Hypothalamus (tissue), 51 donors: ENCODE measurements around the gene NXPE3.

Experiments used
- DNase-seq, 51 donors: peaks; one replicate each; lab custom pipeline; 2025; lab: John Stamatoyannopoulos, UW

Gene NXPE3

DNA sequence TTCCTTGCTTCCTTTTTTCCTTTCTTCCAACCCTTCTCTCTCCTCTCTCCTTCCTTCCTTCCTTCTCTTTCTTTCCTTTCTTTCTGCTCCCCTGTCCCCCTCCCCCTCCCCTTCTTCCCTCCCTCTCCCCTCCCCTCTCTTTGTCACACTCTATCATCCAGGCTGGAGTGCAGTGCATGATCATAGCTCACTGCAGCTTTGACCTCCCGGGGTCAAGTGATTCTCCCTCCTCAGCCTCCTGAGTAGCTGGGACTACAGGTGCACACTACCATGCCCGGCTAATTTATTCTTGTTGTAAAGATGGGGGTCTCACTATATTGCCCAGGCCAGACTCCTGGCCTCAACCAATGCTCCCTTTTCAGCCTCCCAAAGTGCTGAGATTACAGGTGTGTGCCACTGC, 89.0 kb downstream of the NXPE3 start:
- DNase-seq, result no peak

DNA sequence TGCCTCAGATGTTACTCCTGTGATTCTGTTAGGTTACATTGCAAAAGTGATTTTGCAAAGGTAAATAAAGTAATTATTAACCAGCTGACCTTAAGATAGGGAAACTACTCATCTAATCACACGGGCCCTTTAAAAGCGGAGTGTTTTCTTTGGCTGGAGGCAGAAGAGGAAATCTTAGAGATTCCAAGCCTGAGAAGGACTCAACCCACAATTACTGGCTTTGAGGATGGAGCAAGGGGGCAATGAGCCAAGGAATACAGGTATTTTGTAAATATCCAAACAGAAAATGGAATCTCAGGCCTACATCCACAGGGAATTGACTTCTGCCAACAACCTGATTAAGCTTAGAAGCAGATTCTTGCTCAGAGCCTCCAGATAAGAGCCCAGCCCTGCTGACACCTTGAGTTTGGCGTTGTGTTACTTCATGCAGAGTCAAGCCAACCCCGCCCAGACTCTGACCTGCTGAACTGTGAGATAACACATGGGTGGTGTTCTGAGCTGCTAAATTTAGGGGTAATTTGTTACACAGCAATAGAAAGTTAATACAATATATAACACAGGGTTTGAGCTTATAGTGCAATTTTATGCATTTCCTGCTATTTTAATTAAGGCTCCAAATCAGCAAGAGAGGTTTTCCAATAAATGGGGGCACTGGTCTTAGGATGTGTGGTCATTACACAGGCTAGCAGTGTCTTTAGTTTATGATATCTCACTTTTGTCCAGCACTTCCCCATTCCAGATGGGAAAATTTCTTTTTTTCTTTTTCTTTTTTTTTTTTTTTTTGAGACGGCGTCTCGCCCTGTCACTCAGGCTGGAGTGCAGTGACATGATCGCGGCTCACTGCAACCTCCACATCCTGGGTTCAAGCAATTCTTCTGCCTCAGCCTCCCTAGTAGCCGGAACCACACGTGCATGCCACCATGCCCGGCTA, 89.8 kb downstream of the NXPE3 start:
- no peak for DNase-seq

DNA sequence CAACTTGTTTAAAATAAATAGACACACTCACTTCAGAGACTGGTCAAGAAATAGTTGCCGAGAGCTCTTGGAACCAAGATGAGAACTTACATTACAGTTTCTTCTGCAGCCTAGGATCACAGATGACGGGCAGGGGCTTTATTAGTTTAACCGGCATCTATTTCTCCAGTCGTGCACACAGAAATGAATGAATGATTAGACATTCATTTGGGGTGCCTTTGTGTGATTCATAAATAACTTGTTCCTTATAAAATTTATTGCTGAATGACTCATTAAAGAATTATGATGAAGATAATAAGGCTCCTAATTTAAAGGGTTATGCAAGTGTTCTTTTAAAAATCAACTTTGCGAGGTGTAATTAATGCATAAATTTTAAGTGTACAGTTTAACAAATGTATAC, 91.1 kb downstream of the NXPE3 start:
- DNase-seq, result no peak

DNA sequence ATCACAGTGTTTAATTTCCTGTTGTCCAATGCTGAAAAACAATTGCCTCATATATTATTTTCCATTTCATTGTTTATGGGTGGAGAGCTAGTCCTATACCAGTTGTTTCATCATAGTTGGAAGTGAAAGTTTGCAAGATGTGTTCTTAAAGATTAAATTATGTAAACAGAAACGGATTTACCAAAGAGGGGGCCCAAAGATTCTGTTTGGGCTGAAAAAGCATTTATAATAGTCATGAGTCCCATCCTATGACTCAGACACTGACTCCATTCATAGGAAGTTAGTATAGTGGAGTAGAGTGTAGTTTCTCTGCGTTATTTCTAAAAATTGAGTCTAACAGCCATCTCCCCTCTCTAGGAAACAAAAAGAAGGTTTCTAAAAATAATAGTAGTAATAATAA, 94.6 kb downstream of the NXPE3 start:
- DNase-seq, result no peak

DNA sequence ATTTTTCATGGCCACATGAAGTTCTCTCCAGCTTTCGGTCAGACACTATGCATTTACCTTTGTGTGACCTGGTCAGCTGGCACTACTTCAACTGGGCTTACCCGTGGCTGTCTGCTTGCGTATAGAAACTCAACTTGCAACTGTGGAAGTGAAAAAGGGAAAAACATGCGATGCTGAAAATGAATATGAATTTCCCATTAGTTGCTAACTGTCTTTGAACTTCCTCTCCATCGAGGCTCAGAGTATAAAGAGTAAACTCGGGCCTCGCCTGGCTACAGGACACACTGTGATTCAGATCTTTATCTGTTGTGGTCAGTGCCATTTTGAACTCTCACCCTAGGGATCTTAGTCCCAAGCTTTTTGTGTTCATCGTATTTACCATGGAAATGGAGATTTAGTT, 97.1 kb downstream of the NXPE3 start:
- no peak for DNase-seq
